Keratinocyte (primary cell): Measurements from ENCODE around the gene OVAAL. TPM values are rescaled to one million over a fixed set of nuclear protein-coding genes. Genes with fewer than 3 reads are reported as not detected.
A peak's percentile ranks its signal among the peaks of the same experiment; 100 is the strongest.
"Not testable (repeated sequence)": the region's sequence is repeated elsewhere in the genome, so short reads cannot be mapped to it uniquely, and the experiment has no call there.

Experiments used
- DNase-seq: peaks from one replicate; pipeline ENCODE4 v3.0.0-alpha.2; 2011; ENCODE audit warnings: low read depth, missing footprints, low spot score
- FAIRE-seq: peaks from 2 replicates; lab custom pipeline; 2011; peaks lifted over from hg19 to GRCh38; lab: Jason Lieb, UNC
- H2AFZ ChIP-seq: 2 replicates; pipeline ENCODE4 v1.6.0; 2012; ENCODE audit warnings: low read length, control low read depth, inconsistent platforms; ENCODE audit not compliant: control insufficient read depth
- H3K27ac ChIP-seq: 2 replicates; pipeline ENCODE4 v1.5.1; 2011; ENCODE audit warnings: low read length; ENCODE audit not compliant: control insufficient read depth, insufficient read depth
- H3K27me3 ChIP-seq: 3 replicates; pipeline ENCODE4 v1.6.0; 2011; ENCODE audit warnings: low read length; ENCODE audit not compliant: control insufficient read depth, insufficient read depth; ENCODE audit errors: extremely low read depth
- H3K36me3 ChIP-seq, 2 experiments: 2 replicates in 1 of 2; 3 replicates in 1 of 2; pipeline ENCODE4 v1.5.1; 2011; ENCODE audit warnings: low read length in 2 of 2, mild to moderate bottlenecking in 1 of 2; ENCODE audit not compliant: control insufficient read depth in 2 of 2, insufficient read depth in 2 of 2; ENCODE audit errors: extremely low read depth in 1 of 2
- H3K4me1 ChIP-seq: 3 replicates; pipeline ENCODE4 v1.5.1; 2011; ENCODE audit warnings: low read length; ENCODE audit not compliant: control insufficient read depth, insufficient read depth; ENCODE audit errors: extremely low read depth
- H3K4me2 ChIP-seq: 3 replicates; pipeline ENCODE4 v1.6.0; 2011; ENCODE audit warnings: low read depth, low read length; ENCODE audit not compliant: control insufficient read depth, insufficient read depth; ENCODE audit errors: extremely low read depth
- H3K4me3 ChIP-seq, 3 experiments: fragments of 200-600 bp in 1 of 3; sonication (generic) in 1 of 3; 2 replicates in 2 of 3; 3 replicates in 1 of 3; pipeline ENCODE4 v1.5.1; 2011 to 2016; ENCODE audit warnings: low read length in 3 of 3, mild to moderate bottlenecking in 3 of 3, control low read depth in 2 of 3, inconsistent platforms in 1 of 3, low read depth in 1 of 3, mixed read lengths in 1 of 3, mixed run types in 1 of 3, moderate library complexity in 1 of 3; ENCODE audit not compliant: control insufficient read depth in 2 of 3, insufficient read depth in 2 of 3; ENCODE audit errors: extremely low read depth in 1 of 3
- H3K79me2 ChIP-seq: 2 replicates; pipeline ENCODE4 v1.6.0; 2012; ENCODE audit warnings: low read length; ENCODE audit not compliant: control insufficient read depth, insufficient read depth
- H3K9ac ChIP-seq: 3 replicates; pipeline ENCODE4 v1.6.0; 2011; ENCODE audit warnings: low read length; ENCODE audit not compliant: control insufficient read depth, insufficient read depth; ENCODE audit errors: extremely low read depth
- H3K9me1 ChIP-seq: 3 replicates; pipeline ENCODE4 v1.6.0; 2011; ENCODE audit warnings: low read length; ENCODE audit not compliant: control insufficient read depth, insufficient read depth; ENCODE audit errors: extremely low read depth
- H3K9me3 ChIP-seq: 2 replicates; pipeline ENCODE4 v1.5.1; 2012; ENCODE audit warnings: low read depth, low read length; ENCODE audit not compliant: control insufficient read depth
- H4K20me1 ChIP-seq: 3 replicates; pipeline ENCODE4 v1.6.0; 2011; ENCODE audit warnings: low read length; ENCODE audit not compliant: control insufficient read depth, insufficient read depth; ENCODE audit errors: extremely low read depth
- CTCF ChIP-seq, 3 experiments: IDR thresholded peaks in 1 of 3; conservative IDR thresholded peaks in 1 of 3; optimal IDR thresholded peaks in 1 of 3; 2 replicates in 2 of 3; 3 replicates in 1 of 3; pipeline versions ENCODE3 to v1.5.1; 2011; ENCODE audit warnings: low read length in 3 of 3, mild to moderate bottlenecking in 3 of 3, moderate library complexity in 2 of 3, control low read depth in 1 of 3, inconsistent platforms in 1 of 3; ENCODE audit not compliant: insufficient read depth in 2 of 3; ENCODE audit errors: extremely low read depth in 1 of 3
- EZH2 ChIP-seq: IDR thresholded peaks from one replicate; pipeline ENCODE4 v1.6.1; 2012; ENCODE audit warnings: inconsistent platforms, mild to moderate bottlenecking, low read length, moderate library complexity
- dilution Hi-C: fragments of 300-500 bp; cut with MboI; formaldehyde crosslinking; loops from one replicate; pipeline ENCODE4 v1.7.0; 2020; ENCODE audit warnings: low sequenced_read_pairs; ENCODE audit not compliant: extremely low pct_ligation_motif_present
- polyA plus RNA-seq, 5 experiments: library from polyadenylated mRNA; depleted of rRNA in 3 of 5; stranded (reverse) in 3 of 5; stranded (forward) in 1 of 5; unstranded in 1 of 5; fragments of >200 nt; gene quantifications; 1 replicate in 1 of 5; 2 replicates in 3 of 5; 3 replicates in 1 of 5; pipeline versions ENCODE4 v1.2.1 to v1.2.3, GENCODE V29; 2011 to 2012; ENCODE audit warnings: missing spikeins in 2 of 5, low read depth in 1 of 5, low replicate concordance in 1 of 5

OVAAL gene
- polyA plus RNA-seq, 1 donor (not counting 4 experiments of a cell fraction or from before 2014, with no cell fraction given) = not detected

- H3K4me2 ChIP-seq = no peak overlapping the region
- no peak overlapping the region for H3K9ac ChIP-seq
- TF ChIP-seq EZH2 (no peak), CTCF (optimal IDR thresholded peaks at IDR 0.05 in 1 of 3, IDR thresholded peaks at IDR 0.05 in 1 of 3, conservative IDR thresholded peaks at IDR 0.05 in 1 of 3; ENCODE audit: extremely low read depth in 1 of 3, insufficient read depth in 2 of 3, low read length in 3 of 3) (no peak)
- H3K9me1 ChIP-seq = no peaks in the 10 kb centered on the region
- H2AFZ ChIP-seq = no peak overlapping the region
- H3K79me2 ChIP-seq = no peaks in the 10 kb centered on the region
- no peaks in the 10 kb centered on the region for H3K4me1 ChIP-seq
- no peak overlapping the region for H3K27ac ChIP-seq
- FAIRE-seq (no peak), DNase-seq (no peak)
- H3K27me3 ChIP-seq = no peaks in the 10 kb centered on the region
- no peak overlapping the region for H3K4me3 ChIP-seq
- no peaks in the 10 kb centered on the region for H4K20me1 ChIP-seq
- H3K9me3 ChIP-seq = no peaks in the 10 kb centered on the region
- no peaks in the 10 kb centered on the region for H3K36me3 ChIP-seq
- dilution Hi-C loops = no loop called here
These were observed 8.5 kb upstream of the OVAAL start for GRCh38 chr1:180550241-180550640.

GRCh38 chr1:180551997-180552396 lies 6.8 kb upstream of the OVAAL start:
- TF ChIP-seq EZH2 (no peak), CTCF (optimal IDR thresholded peaks at IDR 0.05 in 1 of 3, IDR thresholded peaks at IDR 0.05 in 1 of 3, conservative IDR thresholded peaks at IDR 0.05 in 1 of 3; ENCODE audit: extremely low read depth in 1 of 3, insufficient read depth in 2 of 3, low read length in 3 of 3) (no peak)
- peak; percentile 34 for FAIRE-seq
- H3K4me2 ChIP-seq = no peak overlapping the region
- H3K9me3 ChIP-seq = no peaks in the 10 kb centered on the region
- DNase-seq = no peak
- no peak overlapping the region for H3K4me3 ChIP-seq
- dilution Hi-C loops = no loop called here
- H3K9ac ChIP-seq = no peak overlapping the region
- no peak overlapping the region for H3K27ac ChIP-seq
- no peaks in the 10 kb centered on the region for H3K9me1 ChIP-seq
- H3K4me1 ChIP-seq = no peaks in the 10 kb centered on the region
- no peak overlapping the region for H2AFZ ChIP-seq
- no peaks in the 10 kb centered on the region for H3K27me3 ChIP-seq
- H4K20me1 ChIP-seq = no peaks in the 10 kb centered on the region
- H3K36me3 ChIP-seq = no peaks in the 10 kb centered on the region
- no peaks in the 10 kb centered on the region for H3K79me2 ChIP-seq

- H3K4me1 ChIP-seq, H3K36me3 ChIP-seq, H3K27ac ChIP-seq, H3K9me1 ChIP-seq, H2AFZ ChIP-seq, FAIRE-seq, H3K27me3 ChIP-seq, H3K4me2 ChIP-seq, H3K9ac ChIP-seq, H3K79me2 ChIP-seq, H4K20me1 ChIP-seq, dilution Hi-C loops, H3K4me3 ChIP-seq, H3K9me3 ChIP-seq, DNase-seq: not testable (repeated sequence)
These were observed 5.7 kb upstream of the OVAAL start for GRCh38 chr1:180553046-180553445.
